GM19240 (cell line): ENCODE results near the gene FOXA1.
"Not testable (repeated sequence)": the region's sequence is repeated elsewhere in the genome, so short reads cannot be mapped to it uniquely, and the experiment has no call there.

Source experiments
- DNase-seq: peaks from one replicate; pipeline ENCODE4 v3.0.0; 2011; ENCODE audit warnings: low spot score; ENCODE audit not compliant: insufficient read length

Gene FOXA1

GRCh38 chr14:37558740-37559139 lies 36.3 kb downstream of the FOXA1 start:
- no peak for DNase-seq

DNA sequence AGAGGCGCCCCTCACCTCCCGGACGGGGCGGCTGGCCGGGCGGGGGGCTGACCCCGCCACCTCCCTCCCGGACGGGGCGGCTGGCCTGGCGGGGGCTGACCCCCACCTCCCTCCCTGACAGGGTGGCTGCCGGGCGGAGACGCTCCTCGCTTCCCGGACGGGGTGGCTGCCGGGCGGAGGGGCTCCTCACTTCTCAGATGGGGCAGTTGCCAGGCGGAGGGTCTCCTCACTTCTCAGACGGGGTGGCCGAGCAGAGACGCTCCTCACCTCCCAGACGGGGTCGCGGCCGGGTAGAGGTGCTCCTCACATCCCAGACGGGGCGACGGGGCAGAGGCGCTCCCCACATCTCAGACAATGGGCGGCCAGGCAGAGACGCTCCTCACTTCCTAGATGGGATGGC lies 39.5 kb downstream of the FOXA1 start:
- not testable (repeated sequence) for DNase-seq

DNA sequence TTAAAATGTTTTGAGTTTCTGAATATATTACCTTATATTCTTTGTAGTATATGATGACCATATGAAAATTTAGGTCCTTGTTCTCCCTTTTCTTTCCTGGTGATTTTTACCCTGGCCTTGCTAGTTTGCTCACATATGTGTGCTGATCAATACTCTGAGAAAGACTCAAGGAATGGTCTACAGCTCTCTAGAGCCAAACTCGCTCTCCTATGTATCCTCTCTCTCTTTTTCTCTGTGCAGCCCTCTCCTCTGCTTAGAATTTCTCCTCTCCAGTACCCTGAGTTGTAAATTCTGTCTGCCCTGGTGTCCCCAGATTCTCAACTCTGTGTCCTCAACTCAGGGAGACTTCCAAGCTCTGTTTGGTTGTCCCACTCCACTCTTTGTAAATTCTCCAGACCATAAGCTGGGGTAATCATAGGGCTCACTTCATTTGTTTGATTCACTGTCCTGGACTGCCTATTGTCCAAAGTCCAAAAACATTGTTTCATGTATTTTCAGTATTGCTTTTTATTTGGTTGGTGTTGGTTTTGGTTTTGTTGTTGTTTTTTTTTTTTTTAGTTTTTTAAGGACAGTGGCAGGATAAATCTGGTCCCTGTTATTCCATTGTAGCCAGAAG lies 41.0 kb downstream of the FOXA1 start:
- DNase-seq: no peak

- no peak for DNase-seq
Observed at GRCh38 chr14:37551119-37551518, 43.9 kb downstream of the FOXA1 start.

DNA sequence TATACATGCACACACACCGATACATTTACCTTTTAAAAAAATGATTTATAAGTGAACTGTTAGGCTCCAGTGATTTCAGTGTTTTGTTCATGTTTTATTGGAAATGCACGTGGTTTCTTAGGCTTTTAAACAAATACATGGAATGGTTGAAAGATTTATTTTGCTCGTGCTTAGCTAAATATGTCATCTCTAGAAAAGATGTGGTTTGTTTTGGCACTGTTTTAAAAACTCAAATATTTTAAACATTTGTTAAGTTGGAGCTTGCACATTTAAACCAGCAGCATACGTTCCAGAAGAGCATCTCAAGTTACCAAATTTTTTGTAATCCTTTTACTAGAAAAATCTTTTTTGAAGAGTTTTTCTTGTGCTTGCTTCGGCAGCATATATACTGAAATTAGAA lies 44.5 kb downstream of the FOXA1 start:
- DNase-seq: no peak

GRCh38 chr14:37546621-37547447 lies 48.2 kb downstream of the FOXA1 start:
- no peak for DNase-seq

DNA sequence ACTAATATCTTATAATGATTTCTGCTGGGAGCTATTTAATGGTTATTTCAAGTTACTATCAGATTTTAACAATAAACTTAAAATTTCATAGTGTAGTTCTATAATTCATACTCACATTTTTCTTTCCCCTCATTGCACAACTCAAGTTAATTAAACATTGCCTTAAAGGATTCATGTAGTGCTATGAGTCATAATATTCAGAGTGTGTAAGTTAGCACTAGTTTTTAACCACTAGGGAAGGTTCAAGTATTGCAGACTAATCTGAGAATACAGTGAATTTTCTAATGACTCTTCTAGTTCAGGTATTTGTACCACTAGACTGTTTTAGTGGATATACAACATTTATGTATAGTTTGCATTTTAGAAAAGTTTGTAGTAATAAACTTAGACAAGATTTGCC lies 49.9 kb downstream of the FOXA1 start:
- DNase-seq: no peak

DNA sequence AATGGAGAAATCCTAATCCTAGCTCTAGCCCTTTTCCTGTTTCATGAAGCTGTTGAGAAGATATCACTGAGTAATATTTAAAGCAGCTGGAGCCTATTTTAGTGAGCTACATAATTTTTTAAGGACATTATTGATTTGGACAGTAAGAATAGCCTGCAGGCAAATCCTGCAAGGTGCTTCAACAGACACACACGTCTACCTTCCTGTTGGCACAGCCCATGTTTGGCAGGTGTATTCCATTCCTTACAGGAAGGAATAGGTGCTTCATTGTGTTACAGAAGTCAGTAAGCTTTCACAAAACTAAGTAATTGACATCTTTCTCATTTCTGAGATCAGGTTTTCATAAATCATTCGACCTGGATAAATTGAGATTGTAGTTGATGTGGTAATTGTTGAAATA lies 50.6 kb downstream of the FOXA1 start:
- DNase-seq: no peak

GRCh38 chr14:37539992-37540391 lies 55.1 kb downstream of the FOXA1 start:
- DNase-seq: no peak
